CD4-positive, alpha-beta T cell treated with Interleukin-6 at 100 ng/mL for 8 hours (primary cell): Measurements from ENCODE around the gene ANTKMT.
"Not testable (repeated sequence)": the region's sequence is repeated elsewhere in the genome, so short reads cannot be mapped to it uniquely, and the experiment has no call there.

Experiments
- DNase-seq: peaks from one replicate; pipeline ENCODE4 v3.0.0-alpha.2; 2020; ENCODE audit warnings: mixed read lengths, low spot score

The ANTKMT gene

GRCh38 chr16:743794-744500, 23.0 kb downstream of the ANTKMT start:
- DNase-seq, result no peak

- no peak for DNase-seq
Observed at GRCh38 chr16:745739-746138, 24.8 kb downstream of the ANTKMT start.

- DNase-seq, result no peak
Observed at GRCh38 chr16:746637-747036, 25.7 kb downstream of the ANTKMT start.

- no peak for DNase-seq
Observed at GRCh38 chr16:747978-748746, 27.2 kb downstream of the ANTKMT start.

- no peak for DNase-seq
Observed at GRCh38 chr16:749010-749409, 28.1 kb downstream of the ANTKMT start.

- no peak for DNase-seq
Observed at GRCh38 chr16:750485-750884, 29.5 kb downstream of the ANTKMT start.

GRCh38 chr16:751152-752006, 30.4 kb downstream of the ANTKMT start:
- no peak for DNase-seq

- DNase-seq, result no peak
Observed at GRCh38 chr16:752007-752312, 31.0 kb downstream of the ANTKMT start.

- not testable (repeated sequence) for DNase-seq
Observed at GRCh38 chr16:754121-754607, 33.2 kb downstream of the ANTKMT start.

GRCh38 chr16:754656-755055, 33.7 kb downstream of the ANTKMT start:
- no peak for DNase-seq

- no peak for DNase-seq
Observed at GRCh38 chr16:756428-756827, 35.5 kb downstream of the ANTKMT start.

- no peak for DNase-seq
Observed at GRCh38 chr16:759110-759910, 38.4 kb downstream of the ANTKMT start.

GRCh38 chr16:760065-760464, 39.1 kb downstream of the ANTKMT start:
- no peak for DNase-seq

GRCh38 chr16:760545-761343, 39.8 kb downstream of the ANTKMT start, which contains the start of gene MSLN:
Gene MSLN (plus strand): TSS chr16:760734. CDS start chr16:762681, 1,947 bp downstream.
- DNase-seq, result no peak

GRCh38 chr16:761625-762513, 40.9 kb downstream of the ANTKMT start:
- DNase-seq, result no peak

- no peak for DNase-seq
Observed at GRCh38 chr16:762595-763268, 41.8 kb downstream of the ANTKMT start.

- no peak for DNase-seq
Observed at GRCh38 chr16:763369-764183, 42.6 kb downstream of the ANTKMT start.

GRCh38 chr16:764184-764750, 43.3 kb downstream of the ANTKMT start:
- DNase-seq, result no peak
